ENCODE measurements around the gene JSRP1.

Gene JSRP1

DNA sequence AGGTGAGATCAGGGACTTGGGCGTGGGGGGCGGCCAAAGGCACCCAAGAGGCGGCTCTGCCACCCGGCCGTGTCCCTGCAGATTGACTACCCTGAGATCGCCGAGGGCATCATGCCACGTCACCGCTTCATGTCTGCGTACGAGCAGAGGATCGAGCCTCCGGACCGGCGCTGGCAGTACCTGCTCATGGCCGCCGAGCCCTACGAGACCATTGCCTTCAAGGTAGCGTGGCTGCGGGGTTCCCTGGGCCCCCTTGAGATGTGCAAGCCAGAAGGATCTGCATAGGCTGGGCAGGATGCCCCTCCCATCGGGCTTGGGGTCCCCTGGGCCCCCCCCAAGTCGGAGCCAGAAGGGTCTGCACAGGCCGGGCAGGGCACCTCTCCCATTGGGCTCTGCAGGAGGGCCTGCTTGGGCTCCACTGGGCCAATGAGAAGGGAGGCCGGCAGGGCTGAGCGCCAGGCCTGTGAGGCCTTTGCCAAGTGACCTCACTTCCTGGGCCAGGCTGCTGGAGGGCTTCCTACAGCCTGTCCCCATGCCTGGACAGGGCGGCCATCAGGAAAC lies 9.3 kb downstream of the JSRP1 start:
- DNase-seq (ENCODE audit: low read depth in 2 of 2): no peak

DNA sequence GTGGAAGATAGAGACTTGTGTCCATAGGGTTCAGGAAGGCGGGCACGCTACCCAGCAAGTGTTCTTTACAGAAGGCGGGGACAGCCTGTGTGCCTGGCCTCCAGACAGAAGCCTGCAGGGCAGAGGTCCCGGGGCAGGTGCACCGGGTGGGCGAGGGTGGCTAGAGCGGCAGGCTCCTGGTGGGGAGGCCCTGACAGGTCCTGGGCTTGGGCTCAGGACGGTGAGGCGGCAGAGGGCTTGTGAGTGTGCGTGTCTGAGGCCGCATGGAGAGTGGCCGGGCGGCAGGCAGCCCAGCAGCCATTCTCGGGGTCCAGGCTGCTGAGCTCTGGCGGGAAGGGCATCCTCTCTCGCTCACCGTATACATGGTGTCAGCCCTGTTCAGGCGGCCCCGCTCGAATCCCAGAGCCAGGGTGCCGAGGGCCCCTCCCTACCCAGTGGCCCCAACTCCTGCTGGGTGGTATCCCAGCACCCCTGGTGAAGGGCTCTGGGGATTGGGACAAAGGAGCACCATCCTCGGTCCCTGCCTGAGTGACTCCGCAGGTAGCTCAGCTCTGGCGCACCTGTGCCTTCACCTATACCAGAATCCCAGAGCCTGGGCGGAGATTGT lies 10.1 kb downstream of the JSRP1 start:
- DNase-seq (ENCODE audit: low read depth in 2 of 2): no peak

DNA sequence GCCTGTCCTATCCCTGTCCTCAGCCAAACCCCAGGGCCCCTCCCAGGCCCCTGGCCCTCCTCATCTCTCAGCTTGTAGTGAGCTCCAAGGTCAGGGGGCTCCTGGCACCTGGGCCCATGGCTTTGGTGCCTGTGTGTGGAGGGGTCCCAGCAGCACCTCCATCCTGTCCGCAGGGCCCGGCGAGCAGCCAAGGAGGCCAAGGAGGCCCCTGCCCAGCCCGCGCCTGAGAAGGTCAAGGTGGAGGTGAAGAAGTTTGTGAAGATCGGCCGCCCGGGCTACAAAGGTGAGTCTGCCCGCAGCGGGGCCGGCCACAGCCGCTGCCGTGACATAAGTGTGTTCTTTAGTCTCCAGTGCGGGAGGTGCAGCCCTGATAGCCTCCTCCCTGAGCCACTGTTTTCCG lies 10.9 kb downstream of the JSRP1 start:
- DNase-seq (ENCODE audit: low read depth in 2 of 2): no peak

DNA sequence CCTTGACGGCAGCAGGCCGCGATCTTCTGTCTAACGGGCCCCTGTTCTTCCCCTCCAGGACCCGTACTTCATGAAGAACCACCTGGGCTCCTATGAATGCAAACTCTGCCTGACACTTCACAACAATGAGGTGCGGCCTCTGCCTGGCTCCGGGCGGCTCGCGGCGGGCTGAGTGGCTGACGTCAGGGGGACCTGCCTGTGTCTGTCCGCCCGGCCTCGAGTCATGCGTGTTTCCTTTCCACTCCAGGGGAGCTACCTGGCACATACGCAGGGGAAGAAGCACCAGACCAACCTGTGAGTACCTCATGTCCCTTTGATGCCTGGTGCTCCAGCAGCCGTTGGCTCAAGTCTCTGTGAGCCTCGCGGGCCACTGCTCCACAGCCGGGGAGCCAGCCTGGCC lies 11.7 kb downstream of the JSRP1 start:
- no peak for DNase-seq (ENCODE audit: low read depth in 2 of 2)

DNA sequence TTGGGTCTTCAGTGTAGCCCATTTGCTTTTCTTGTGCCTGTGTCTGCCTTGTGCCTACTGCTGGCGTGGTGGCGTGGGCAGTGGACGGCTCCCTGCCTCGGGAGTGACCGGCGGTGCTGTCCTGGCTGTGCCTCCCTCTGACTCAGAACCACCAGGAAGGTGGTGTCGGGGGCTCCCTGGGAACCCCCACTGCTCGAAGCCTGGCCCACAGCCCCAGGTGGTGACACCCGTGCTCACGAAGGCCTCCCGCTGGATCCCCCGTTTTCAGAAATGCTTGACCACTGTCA lies 12.1 kb downstream of the JSRP1 start:
- DNase-seq (ENCODE audit: low read depth in 2 of 2): no peak

DNA sequence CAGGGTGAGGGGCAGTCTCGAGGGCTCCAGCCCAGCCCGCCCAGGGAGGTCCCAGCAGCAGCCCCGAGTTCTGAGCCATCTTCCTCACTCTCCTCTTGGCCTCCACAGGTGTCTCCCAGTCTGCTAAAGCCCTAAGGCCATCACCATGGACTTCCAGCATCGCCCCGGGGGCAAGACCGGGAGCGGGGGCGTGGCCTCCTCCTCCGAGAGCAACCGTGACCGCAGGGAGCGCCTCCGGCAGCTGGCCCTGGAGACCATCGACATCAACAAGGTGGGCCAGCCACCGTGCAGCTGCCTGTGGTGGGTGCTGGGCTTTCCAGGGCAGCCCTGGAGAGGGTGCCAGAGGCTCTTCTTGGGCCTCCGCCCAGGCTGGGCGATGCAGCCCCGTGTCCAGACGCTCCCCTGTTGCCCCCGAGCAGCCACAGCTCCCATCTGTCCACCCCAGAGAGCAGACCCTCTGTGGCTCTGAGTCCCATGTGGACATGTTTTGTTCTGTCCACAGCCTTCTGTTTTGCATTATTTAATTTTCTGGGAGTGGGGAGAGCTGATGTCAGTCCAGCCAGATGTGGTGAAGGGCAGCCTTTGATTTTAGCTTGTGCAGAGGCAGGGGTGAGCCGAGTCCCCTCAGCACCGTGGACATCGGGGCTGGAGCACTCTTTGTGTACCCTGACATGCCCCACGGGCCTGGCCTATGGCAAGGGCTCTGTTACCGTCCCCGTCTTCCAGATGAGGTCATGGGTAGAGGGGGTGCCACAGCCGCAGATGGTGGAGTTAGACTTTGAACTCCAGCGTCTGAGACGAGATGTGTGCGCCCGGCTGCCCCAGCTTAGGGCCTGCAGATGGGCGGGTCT lies 12.7 kb downstream of the JSRP1 start:
- DNase-seq (ENCODE audit: low read depth in 2 of 2): no peak

DNA sequence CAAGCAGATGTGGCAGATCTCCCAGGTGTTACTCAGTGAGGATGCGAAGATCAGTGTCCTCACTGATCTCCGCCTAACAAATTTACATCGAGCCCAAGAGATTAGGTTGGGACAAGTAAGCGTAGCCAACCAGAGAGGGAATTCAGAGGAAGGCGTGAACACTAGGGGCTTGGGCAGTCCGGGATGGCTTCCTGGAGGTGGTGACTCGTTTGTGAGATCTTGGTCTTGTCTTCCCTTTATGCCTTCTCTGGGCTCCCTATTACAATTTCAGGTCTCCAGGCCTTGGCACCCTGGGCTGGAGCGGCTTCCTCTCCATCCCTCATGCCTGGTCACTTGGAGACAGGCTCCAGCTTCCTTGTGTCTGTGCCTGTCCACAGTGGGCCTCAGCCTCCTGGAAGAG lies 13.4 kb downstream of the JSRP1 start:
- DNase-seq (ENCODE audit: low read depth in 2 of 2): no peak

DNA sequence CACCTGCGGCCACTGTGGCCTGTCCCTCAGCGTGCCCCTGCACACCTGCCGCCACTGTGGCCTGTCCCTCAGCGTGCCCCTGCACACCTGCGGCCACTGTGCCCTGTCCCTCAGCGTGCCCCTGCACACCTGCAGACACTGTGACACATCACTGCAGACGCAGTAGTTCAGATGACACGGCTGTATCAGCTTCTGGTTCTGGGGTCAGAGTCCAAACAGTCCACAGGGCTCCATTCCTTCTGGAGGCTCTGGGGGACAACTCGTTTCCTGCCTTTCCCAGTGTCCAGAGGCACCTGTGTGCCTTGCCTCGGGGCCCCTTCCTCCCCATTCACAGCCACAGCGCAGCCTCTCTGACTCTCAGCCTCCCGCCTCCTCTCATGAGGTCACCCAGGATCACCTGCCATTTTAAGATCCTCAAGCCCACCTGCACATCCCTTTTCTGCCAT lies 14.1 kb downstream of the JSRP1 start:
- no peak for DNase-seq (ENCODE audit: low read depth in 2 of 2)

DNA sequence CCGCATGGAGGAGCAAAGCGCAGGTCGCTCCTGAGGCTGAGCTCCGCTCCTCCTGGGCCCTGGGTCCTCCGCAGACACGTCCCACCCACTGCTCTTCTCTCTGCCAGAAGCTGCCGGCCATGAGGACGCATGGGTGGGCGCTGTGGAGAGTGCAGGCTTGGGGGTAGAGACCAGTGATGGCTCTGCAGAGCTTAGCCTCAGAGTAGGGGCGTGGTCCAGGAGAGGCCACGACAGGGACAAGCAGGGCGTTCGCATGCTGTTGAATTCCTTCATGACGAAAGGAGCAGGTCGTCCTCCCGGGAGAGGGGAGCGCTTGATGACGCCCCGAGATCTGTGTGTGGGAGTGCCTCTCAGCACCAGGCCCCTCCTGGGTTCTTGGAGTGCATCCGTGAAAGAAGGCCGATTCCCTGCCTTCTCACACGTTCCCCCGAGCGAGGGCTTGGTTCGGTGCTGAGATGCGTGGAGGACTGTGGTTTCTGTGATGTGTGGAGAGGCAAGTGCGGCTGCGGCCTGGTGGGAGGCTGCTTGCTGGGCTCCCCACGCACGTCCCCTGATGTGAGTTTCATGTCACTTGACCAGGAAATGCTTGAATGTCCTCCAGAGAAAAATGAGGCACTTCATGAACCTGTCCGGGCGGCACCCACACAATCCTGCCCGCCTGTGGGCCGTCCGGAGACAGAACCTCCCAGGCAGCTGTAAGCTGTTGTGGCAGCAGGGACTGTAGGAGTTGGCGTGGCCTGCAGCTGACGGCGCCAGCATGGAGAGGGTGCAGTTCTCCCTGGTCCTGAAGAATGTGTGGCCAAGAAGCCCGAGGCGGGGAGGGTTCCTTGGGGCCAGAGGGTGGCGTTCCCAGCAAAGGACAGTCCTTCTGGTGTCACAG lies 15.1 kb downstream of the JSRP1 start:
- DNase-seq (ENCODE audit: low read depth in 2 of 2): no peak

DNA sequence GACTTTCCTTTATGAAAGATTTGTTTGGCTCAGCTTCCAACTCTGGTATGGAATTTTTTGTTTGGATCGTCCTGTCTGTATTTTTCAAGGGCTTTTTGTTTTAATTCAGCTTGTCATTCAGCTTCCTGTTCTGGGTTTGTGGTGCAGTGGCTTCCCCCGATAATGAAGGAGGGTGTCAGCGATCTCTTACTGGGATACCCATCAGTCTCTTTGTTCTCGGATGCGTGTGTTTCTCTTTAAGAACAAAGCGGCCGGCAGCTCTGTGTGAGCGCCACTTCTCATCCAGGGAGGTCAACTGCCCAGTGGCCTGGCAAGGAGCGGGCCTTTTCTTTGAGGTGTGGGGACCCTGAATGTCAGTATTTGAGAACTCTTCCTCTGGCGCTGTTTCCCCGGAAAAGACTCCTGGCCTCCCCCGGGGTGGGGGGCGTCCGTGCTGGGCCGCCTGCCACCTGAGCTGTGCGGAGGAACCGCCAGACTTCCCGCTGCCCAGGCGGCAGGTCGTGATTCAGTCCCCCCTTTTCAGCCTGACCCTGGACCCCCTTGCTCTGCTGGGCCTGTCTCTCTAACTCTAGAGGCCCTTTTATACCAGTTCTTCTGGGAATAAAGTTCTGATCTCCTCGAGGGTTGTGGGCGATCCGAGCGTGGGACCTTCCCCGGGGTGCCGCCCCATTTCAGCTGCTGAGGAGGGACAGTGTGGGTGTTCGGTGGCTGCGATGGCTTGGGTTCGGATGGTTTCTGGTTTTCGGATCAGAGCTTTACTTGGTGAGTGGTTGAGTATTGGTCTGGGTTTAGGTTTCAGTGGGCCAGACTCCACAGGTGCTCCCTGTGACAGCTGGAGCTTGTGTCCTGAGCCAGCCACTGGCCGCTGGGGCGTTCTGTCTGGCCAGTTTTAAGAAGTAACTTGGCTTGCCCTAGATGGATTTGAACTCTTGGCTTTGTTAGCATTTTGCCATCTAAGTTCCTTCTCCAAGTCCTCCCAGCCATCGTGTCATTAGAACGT lies 16.1 kb downstream of the JSRP1 start:
- DNase-seq (ENCODE audit: low read depth in 2 of 2): no peak

DNA sequence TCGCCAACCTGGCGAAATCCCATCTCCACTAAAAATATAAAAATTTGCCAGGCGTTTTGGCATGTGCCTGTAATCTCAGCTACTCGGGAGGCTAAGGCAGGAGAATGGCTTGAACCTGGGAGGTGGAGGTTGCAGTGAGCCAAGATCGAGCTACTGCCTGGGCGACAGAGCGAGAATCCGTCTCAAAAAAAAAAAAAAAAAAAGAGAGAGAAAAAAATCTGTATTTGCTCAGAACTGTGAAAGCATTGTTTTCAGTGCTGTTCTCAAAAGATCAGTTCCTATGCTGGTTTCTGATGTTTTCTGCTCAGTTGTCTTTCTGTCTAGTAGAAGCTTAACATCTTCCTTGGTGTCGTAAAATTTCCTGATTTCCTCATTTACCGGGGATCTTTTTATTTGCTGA lies 17.0 kb downstream of the JSRP1 start:
- DNase-seq (ENCODE audit: low read depth in 2 of 2): no peak

DNA sequence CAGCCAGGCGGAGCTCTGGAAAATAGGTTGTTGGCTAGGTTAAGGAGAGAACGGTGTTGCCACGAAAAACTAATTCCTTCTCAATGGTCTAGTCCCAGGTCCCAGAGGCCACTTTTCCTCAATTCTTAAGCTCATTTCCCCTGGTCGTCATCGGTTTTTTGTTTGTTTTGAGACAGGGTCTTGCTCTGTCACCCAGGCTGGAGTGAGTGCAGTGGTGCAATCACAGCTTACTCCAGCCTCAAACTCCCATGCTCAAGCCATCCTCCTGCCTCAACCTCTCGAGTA lies 18.4 kb downstream of the JSRP1 start:
- DNase-seq (ENCODE audit: low read depth in 2 of 2): no peak

DNA sequence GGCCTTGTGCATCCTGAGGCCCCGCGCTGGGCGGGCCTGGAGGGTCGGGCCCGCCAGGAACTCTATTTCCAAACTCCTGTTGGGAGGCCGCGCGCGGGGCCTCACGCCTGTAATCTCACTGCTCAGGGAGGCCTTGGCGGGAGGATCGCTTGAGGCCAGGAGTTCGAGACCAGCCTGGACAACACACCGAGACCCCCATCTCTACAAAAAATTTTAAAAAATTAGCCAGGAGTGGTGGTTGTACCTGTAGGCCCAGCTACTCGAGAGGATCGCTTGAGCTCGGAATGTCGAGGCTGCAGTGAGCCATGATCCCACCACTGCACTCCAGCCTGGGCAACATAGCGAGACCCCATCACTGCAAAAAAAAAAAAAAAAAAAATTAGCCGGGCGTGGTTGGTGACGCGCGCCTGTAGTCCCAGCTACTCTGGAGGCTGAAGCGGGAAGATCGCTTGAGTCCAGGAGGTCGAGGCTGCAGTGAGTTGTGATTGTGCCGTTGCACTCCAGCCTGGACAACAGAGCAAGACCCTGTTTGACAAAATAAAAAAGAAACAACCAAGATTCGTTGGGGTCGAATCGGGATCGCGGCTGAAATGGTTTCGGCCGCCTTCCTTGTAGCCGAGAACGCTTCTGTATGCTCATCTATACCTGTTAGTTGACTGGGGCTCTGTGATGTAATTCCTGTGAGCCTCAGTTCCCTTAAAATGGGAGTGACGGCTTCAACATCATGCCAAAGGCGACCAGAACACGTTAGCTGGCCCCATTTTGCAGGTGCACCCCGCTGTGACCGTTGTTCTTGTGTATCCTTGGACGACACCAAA lies 19.0 kb downstream of the JSRP1 start:
- DNase-seq (ENCODE audit: low read depth in 2 of 2): no peak

DNA sequence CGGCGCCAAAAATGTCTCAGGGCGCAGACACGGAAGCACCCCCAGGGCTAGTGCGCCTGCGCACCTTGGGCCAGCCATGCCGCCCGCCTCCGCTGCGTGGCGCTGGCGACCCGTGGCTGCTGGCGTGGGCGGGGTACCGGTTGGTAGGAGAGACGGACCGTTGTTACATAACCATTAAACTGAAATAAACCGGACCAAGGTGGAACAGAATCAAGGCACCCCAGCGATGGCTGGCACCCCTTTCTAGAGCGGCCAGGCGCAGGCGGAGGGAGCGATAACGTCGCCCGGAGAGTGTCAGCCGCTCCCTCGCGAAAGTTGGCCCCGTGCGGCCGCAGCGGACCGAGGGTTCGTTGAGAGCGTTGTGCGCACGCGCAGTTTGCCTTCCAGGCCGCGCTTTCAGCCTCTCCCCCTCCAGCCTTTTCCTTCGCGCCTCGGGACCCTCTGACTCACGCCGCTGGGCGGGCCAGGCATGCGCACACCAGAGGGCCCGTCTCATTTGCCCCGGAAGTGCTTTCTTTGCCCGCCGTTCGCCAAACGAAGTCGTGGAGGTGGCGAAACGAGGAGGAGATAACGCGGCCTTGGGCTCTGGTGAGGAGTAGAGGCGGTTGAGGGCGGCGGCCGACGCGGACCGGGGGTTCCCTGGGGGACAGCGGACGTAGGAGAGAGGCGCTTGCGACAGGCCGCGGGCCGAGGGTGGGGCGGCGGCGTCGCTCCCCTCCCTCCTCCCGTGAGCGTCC lies 19.7 kb downstream of the JSRP1 start, which contains the start of the genes PLEKHJ1 and SF3A2:
PLEKHJ1 (minus strand) TSS at position 16 of the 737 bp plus-strand sequence. CDS start 81 bp downstream, outside the sequence.
SF3A2 (plus strand) TSS at position 511 of the 737 bp plus-strand sequence. CDS start 6,595 bp downstream, outside the sequence.
- DNase-seq (ENCODE audit: low read depth in 2 of 2): peak; percentile 93 to 94

DNA sequence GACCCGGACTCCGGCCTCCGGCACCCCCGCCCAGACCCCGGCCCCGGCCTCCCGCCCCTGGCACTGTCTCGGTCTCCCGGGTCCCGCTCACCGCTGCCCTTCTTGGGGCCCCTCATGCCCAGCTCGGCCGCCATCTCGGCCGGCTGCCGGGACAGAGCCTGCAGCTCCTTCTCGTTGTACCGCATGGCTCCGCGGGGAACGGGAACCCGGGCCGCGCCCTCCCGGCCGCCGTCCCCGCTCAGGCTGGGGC lies 20.2 kb downstream of the JSRP1 start:
- no peak for DNase-seq (ENCODE audit: low read depth in 2 of 2)

DNA sequence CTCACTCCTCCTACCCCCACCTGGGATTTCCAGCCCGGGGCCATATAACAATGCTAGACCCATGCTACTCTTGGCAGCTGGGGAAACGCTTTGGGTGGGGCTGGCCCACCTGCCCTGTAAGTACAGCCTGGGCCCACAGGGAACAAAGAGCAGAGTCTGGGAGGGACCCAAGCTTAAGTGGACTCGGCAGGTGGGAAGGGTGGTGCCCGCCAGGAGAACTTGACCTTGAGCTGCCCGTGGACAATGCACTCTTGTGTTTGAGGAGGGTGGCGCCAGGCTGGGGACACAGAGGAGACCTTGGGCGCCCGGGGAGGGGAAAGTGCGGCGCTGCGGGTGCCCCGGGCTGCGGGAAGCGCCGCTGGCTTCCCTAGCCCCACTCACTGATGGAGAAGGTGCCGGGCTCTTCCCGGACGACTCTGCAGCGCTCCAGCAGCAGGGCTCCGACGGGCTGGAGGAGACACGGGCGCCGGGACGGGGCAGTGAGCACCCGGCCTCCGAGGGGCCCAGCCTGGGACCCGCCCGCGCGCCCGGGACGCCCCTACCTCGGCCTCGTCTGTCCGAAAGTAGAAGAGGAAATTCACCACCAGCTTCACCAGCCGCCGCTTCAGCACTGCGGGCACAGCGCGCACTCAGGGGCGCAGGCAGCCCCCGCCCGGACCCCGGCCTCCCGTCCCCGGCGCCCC lies 20.7 kb downstream of the JSRP1 start:
- no peak for DNase-seq (ENCODE audit: low read depth in 2 of 2)

DNA sequence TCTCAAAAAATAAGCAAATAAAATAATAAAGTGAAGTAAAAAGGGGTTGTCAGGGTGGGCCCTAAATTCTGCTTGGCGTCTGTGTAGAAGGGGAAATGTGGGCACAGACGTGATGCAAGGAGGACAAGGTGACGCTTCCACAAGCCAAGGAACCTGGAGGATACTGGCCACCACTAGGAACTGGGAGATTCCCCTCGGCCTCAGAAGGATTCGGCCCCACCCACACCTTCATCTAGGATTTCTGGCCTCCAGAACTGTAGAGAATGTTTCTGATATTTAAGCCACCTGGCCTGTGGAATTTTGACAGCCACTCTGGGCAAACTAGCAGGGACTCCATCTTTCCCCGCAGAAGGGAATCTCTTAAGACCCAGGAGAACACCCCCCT lies 21.2 kb downstream of the JSRP1 start:
- DNase-seq (ENCODE audit: low read depth in 2 of 2): no peak

DNA sequence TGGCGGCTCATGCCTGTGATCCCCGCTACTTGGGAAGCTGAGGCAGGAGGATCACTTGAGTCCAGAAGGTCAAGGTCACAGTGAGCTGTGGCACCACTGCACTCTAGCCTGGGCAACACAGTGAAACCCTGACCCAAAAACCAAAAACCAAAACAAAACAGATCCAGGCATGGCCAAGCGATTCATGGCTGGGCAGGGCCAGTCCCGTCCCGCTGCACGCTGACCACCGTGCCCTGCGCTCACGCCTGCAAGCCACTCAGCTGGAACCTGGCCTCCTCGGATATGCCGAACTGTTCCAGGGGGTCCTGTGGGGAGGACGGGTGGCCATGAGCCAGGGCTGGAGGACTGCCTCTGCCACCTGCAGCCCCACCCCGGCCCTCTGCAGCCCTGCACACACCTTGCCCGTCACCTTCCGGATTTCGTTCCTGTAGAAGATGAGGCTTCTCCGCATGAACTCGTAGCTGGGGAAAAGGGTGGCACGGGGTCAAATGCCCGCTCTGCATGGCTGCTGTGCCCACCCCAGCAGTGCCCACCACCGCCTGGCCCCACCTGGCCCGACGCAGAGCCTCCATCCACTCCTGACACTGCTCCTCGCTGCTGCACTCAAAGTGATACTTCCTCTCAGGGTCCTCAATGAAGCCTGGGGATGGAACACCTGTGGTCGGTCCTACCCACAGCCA lies 22.5 kb downstream of the JSRP1 start:
- DNase-seq (ENCODE audit: low read depth in 2 of 2): no peak
